OCI-LY7 (cell line): ENCODE measurements around the gene CAMK4. TPM values are rescaled to one million over a fixed set of nuclear protein-coding genes. Genes with fewer than 3 reads are reported as not detected.

Source experiments
- BruUV-seq: library from RNA; stranded (reverse); fragments of 400-500 nt; replicated peaks from 2 replicates; lab custom pipeline; 2021; lab: Mats Ljungman, UMichigan
- CTCF ChIA-PET: fragments of 300-600 bp; sonication (Branson Sonifier 250); formaldehyde crosslinking; loops from one replicate; lab custom pipeline; 2022; ENCODE audit warnings: antibody characterized with exemption; ENCODE audit not compliant: unreplicated experiment; lab: Charles Lee
- POLR2A ChIA-PET: fragments of 300-600 bp; sonication (Branson Sonifier 250); formaldehyde crosslinking; loops from one replicate; lab custom pipeline; 2022; ENCODE audit warnings: antibody characterized with exemption; lab: Charles Lee
- DNase-seq: peaks from one replicate; pipeline ENCODE4 v3.0.0-alpha.2; 2015; ENCODE audit warnings: low spot score
- H2AFZ ChIP-seq: fragments of 200-600 bp; sonication (generic), shearing (Covaris generic); 2 replicates; pipeline ENCODE4 v1.6.1; 2014; ENCODE audit warnings: mild to moderate bottlenecking, antibody characterized with exemption, low read length, moderate library complexity
- H3K27ac ChIP-seq: fragments of 200-600 bp; sonication (generic); 2 replicates; pipeline ENCODE4 v1.5.1; 2014; ENCODE audit warnings: mixed run types, low read depth, mild to moderate bottlenecking, moderate library complexity, low read length, inconsistent platforms; ENCODE audit not compliant: poor library complexity, severe bottlenecking
- H3K36me3 ChIP-seq: fragments of 200-600 bp; sonication (generic); 2 replicates; pipeline ENCODE4 v1.6.1; 2014; ENCODE audit warnings: mild to moderate bottlenecking, antibody characterized with exemption, low read length, moderate library complexity, mixed read lengths; ENCODE audit not compliant: insufficient read depth
- H3K4me1 ChIP-seq: fragments of 200-600 bp; sonication (generic); 2 replicates; pipeline ENCODE4 v1.5.1; 2014; ENCODE audit warnings: mild to moderate bottlenecking, low read length; ENCODE audit not compliant: insufficient read depth, poor library complexity, severe bottlenecking
- H3K4me2 ChIP-seq: fragments of 200-600 bp; sonication (generic); 2 replicates; pipeline ENCODE4 v1.6.1; 2014; ENCODE audit warnings: mild to moderate bottlenecking, low read length
- H3K4me3 ChIP-seq: fragments of 200-600 bp; sonication (generic); 2 replicates; pipeline ENCODE4 v1.5.1; 2014; ENCODE audit warnings: mild to moderate bottlenecking, low read depth, low read length; ENCODE audit not compliant: poor library complexity, severe bottlenecking
- H3K79me2 ChIP-seq: fragments of 200-600 bp; sonication (generic); 2 replicates; pipeline ENCODE4 v1.6.1; 2016; ENCODE audit warnings: low read depth, mild to moderate bottlenecking, low read length, moderate library complexity, mixed read lengths; ENCODE audit not compliant: insufficient read depth
- H3K9me2 ChIP-seq: fragments of 200-600 bp; sonication (generic); 2 replicates; pipeline ENCODE4 v1.6.1; 2016; ENCODE audit warnings: mild to moderate bottlenecking, low read length, mixed read lengths; ENCODE audit not compliant: insufficient read depth
- H3K9me3 ChIP-seq: fragments of 200-600 bp; sonication (generic); 2 replicates; pipeline ENCODE4 v1.6.1; 2014; ENCODE audit warnings: mild to moderate bottlenecking, mixed run types, low read length, mixed read lengths
- H4K20me1 ChIP-seq: fragments of 200-600 bp; sonication (generic); 2 replicates; pipeline ENCODE4 v1.6.1; 2014; ENCODE audit warnings: mild to moderate bottlenecking, antibody characterized with exemption, low read length, moderate library complexity, mixed read lengths; ENCODE audit not compliant: insufficient read depth
- EZH2phosphoT487 ChIP-seq: fragments of 200-600 bp; sonication (generic); IDR thresholded peaks from 2 replicates; pipeline ENCODE4 v1.6.1; 2018; ENCODE audit warnings: low read depth, borderline replicate concordance, mild to moderate bottlenecking, mixed run types, antibody characterized with exemption, low read length, moderate library complexity, mixed read lengths
- intact Hi-C: fragments of 100-400 bp; cut with micrococcal nuclease; formaldehyde crosslinking; loops from one replicate; pipeline ENCODE4 v1.10.0; 2022; ENCODE audit not compliant: unreplicated experiment
- total RNA-seq, 2 experiments: library from RNA; depleted of rRNA in 1 of 2; stranded (reverse); fragments of >200 nt in 1 of 2; shearing (Covaris generic) in 1 of 2; gene quantifications; 2 replicates each; pipeline ENCODE4 v1.2.3, GENCODE V29; 2014 to 2022
- TF ChIP-seq, protein P1 (sequence below): fragments of 200-600 bp; sonication (generic); conservative IDR thresholded peaks from 2 replicates; pipeline ENCODE4 v1.5.1; 2014; ENCODE audit warnings: mild to moderate bottlenecking, antibody characterized with exemption, low read length, moderate library complexity, mixed read lengths

CAMK4 gene
- total RNA-seq, 2 experiments from 2014 or later: 25.4 to 40.2 TPM

DNA sequence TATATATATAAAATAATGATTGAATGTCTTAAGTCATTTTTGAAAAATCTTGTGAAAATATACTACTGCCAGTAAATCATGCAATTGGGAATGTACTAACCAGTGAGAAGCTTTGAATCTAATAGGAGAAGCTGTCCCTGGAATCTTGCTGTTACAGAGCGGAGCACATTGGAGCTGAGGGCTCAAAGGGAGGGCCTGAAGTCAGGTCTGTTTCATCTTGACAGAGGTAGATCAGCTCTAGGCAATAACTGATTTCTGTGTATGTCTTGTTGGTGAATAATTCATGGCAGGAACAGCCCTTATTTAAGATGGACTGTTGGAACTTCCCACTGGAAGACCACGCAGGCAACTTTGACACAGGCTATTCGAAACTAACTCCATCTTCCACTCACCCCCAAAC, 17.5 kb downstream of the CAMK4 start:
- CTCF ChIA-PET: no interaction called here
- Histone ChIP-seq H3K4me1 (peaks cover 10% of the 10 kb centered on the region), H3K36me3 (no peaks in the 10 kb centered on the region)

DNA sequence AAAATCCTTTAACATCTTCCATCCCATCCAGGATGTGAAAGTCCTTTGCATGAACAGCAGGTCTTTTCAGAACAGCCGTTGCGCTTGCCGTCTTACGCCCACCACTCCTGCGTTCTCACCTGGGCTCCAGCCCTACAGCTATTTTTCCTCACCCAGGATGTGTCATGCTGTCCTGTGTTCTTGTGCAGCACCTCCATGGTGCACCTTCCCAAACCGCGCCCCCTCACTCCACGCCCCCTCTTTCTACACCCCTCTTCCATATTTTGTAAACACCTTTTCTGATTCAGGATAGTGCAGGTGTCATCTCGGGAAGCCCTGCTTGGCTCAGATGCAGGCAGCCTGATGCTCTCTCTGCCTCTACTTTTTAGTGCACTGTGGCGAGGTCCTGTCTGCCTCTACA, 18.4 kb downstream of the CAMK4 start:
- DNase-seq: no peak
- Histone ChIP-seq H3K4me1 (peaks cover 1% of the 10 kb centered on the region), H2AFZ (no peak overlapping the region), H3K36me3 (no peaks in the 10 kb centered on the region), H3K79me2 (no peaks in the 10 kb centered on the region), H3K9me2 (no peaks in the 10 kb centered on the region), H3K4me3 (no peak overlapping the region), H3K9me3 (no peaks in the 10 kb centered on the region), H4K20me1 (peaks cover 6% of the 10 kb centered on the region; the same call in 1 of the 2 replicates), H3K27ac (no peak overlapping the region), H3K4me2 (no peak overlapping the region)
- no TSS peak for BruUV-seq
- no peak for TF ChIP-seq EZH2phosphoT487
- TF ChIP-seq, protein P1, sequence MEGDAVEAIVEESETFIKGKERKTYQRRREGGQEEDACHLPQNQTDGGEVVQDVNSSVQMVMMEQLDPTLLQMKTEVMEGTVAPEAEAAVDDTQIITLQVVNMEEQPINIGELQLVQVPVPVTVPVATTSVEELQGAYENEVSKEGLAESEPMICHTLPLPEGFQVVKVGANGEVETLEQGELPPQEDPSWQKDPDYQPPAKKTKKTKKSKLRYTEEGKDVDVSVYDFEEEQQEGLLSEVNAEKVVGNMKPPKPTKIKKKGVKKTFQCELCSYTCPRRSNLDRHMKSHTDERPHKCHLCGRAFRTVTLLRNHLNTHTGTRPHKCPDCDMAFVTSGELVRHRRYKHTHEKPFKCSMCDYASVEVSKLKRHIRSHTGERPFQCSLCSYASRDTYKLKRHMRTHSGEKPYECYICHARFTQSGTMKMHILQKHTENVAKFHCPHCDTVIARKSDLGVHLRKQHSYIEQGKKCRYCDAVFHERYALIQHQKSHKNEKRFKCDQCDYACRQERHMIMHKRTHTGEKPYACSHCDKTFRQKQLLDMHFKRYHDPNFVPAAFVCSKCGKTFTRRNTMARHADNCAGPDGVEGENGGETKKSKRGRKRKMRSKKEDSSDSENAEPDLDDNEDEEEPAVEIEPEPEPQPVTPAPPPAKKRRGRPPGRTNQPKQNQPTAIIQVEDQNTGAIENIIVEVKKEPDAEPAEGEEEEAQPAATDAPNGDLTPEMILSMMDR: no peak
- ChIA-PET POLR2A (no interaction called here), CTCF (no interaction called here)
- intact Hi-C loops: no loop called here

More for the DNA sequence above, 17.5 kb downstream of the CAMK4 start:
- Histone ChIP-seq H3K79me2 (no peaks in the 10 kb centered on the region), H3K4me2 (no peak overlapping the region), H4K20me1 (peaks cover 6% of the 10 kb centered on the region; the same call in 1 of the 2 replicates), H3K9me2 (no peaks in the 10 kb centered on the region), H2AFZ (no peak overlapping the region), H3K4me3 (no peak overlapping the region), H3K27ac (no peak overlapping the region), H3K9me3 (no peaks in the 10 kb centered on the region)
- no peak for DNase-seq
- TF ChIP-seq, protein P1: no peak
- no peak for TF ChIP-seq EZH2phosphoT487
- no TSS peak for BruUV-seq
- intact Hi-C loops: no loop called here
- POLR2A ChIA-PET: interaction anchor here (0.6 kb wide), 1 partner anchor 103 kb away, joined by 3 read pairs; no protein-coding TSS in a partner anchor

DNA sequence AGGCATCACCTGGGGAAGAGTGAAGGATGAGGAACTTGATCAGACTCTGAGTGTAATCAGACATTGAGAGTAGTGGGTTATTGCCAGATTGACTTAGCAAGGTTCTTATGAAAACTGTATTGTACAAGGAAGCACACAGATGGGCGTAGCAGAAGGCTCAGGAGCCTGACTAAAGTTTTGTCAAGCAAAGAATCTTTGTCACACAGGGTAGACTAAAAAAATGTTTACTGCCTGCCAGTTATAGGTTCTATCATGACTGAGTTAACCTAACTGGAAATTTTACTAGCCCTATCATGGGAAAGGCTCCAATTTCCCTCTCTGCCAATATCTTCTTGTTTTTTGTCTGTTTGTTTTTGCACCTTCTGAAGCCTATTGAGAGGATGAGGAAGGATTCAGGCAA, 19.1 kb downstream of the CAMK4 start:
- intact Hi-C loops: no loop called here
- Histone ChIP-seq H3K27ac (no peak overlapping the region), H3K36me3 (no peaks in the 10 kb centered on the region), H3K9me2 (no peaks in the 10 kb centered on the region), H3K9me3 (no peaks in the 10 kb centered on the region), H3K4me3 (no peak overlapping the region), H4K20me1 (peaks cover 6% of the 10 kb centered on the region; the same call in 1 of the 2 replicates), H3K4me1 (no peaks in the 10 kb centered on the region), H3K4me2 (no peak overlapping the region), H2AFZ (no peak overlapping the region), H3K79me2 (no peaks in the 10 kb centered on the region)
- ChIA-PET CTCF (no interaction called here), POLR2A (interaction anchor here (0.7 kb wide), 1 partner anchor 10 kb away, joined by 3 read pairs; no protein-coding TSS in a partner anchor)
- BruUV-seq: no TSS peak
- DNase-seq: no peak
- TF ChIP-seq, protein P1: no peak
- no peak for TF ChIP-seq EZH2phosphoT487
